Activated naive CD4-positive, alpha-beta T cell (primary cell): ENCODE data around the gene KCNH2.
A peak's percentile ranks its signal among the peaks of the same experiment; 100 is the strongest.
"Not testable (repeated sequence)": the region's sequence is repeated elsewhere in the genome, so short reads cannot be mapped to it uniquely, and the experiment has no call there.

Source experiments
- DNase-seq, 4 experiments: peaks; one replicate each; lab custom pipeline; 2025; lab: John Stamatoyannopoulos, UW

The KCNH2 gene, protein sequence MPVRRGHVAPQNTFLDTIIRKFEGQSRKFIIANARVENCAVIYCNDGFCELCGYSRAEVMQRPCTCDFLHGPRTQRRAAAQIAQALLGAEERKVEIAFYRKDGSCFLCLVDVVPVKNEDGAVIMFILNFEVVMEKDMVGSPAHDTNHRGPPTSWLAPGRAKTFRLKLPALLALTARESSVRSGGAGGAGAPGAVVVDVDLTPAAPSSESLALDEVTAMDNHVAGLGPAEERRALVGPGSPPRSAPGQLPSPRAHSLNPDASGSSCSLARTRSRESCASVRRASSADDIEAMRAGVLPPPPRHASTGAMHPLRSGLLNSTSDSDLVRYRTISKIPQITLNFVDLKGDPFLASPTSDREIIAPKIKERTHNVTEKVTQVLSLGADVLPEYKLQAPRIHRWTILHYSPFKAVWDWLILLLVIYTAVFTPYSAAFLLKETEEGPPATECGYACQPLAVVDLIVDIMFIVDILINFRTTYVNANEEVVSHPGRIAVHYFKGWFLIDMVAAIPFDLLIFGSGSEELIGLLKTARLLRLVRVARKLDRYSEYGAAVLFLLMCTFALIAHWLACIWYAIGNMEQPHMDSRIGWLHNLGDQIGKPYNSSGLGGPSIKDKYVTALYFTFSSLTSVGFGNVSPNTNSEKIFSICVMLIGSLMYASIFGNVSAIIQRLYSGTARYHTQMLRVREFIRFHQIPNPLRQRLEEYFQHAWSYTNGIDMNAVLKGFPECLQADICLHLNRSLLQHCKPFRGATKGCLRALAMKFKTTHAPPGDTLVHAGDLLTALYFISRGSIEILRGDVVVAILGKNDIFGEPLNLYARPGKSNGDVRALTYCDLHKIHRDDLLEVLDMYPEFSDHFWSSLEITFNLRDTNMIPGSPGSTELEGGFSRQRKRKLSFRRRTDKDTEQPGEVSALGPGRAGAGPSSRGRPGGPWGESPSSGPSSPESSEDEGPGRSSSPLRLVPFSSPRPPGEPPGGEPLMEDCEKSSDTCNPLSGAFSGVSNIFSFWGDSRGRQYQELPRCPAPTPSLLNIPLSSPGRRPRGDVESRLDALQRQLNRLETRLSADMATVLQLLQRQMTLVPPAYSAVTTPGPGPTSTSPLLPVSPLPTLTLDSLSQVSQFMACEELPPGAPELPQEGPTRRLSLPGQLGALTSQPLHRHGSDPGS

DNA sequence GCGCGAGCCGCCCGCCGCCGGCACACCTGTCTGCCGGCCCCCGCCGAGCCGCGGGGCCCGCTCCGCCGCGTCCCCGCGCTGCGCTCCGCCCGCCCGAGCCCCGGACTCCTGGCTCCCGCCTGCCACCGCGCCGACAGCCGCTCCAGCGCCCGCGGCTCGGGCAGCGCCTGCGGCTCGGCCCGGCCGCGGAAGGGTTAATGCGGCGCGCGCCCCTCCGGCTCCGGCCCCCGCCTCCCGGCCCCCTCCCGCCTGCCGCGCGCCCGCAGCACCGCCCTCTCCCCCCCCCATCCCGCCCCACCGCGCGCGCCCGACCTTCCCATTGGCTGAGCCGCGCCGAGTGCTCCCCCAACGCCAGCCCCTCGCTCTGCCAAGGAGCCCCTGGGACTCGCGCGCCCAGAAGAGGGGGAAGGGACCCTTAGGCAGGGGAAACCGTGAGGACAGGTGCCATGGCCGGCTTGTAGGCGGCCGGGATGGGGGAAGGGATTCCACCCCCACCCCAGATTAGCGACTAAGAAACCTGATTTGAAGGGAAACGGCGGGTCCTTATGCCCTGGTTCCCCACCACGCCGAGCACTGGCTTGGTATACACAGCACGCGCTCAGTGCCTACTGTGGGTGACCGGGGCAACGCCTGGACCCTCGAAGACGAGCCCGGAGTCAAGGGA lies at the start of gene KCNH2:
Gene KCNH2, minus strand, starts transcription at position 196 of the 664 bp plus-strand sequence. CDS start 408 bp downstream, outside the sequence.
- DNase-seq: peak in 1 of 4 experiments; percentile 28

DNA sequence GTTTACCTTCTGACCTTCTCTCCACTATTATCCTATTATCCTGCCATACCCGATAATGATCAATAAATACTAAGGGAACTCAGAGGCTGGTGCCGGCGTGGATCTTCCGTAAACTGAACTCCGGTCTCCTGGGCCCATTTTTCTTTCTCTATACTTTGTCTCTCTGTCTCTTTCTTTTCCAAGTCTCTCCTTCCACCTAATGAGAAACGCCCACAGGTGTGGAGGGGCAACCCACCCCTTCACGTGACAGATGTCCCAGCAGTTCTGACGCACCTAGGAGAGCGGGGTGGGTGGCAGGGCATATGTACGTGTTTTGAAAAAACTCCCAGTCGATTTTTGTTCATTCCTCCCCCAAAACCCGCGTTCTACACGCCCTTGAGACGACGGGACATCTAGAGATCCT lies 49.6 kb upstream of the KCNH2 start:
- DNase-seq: not testable (repeated sequence)

DNA sequence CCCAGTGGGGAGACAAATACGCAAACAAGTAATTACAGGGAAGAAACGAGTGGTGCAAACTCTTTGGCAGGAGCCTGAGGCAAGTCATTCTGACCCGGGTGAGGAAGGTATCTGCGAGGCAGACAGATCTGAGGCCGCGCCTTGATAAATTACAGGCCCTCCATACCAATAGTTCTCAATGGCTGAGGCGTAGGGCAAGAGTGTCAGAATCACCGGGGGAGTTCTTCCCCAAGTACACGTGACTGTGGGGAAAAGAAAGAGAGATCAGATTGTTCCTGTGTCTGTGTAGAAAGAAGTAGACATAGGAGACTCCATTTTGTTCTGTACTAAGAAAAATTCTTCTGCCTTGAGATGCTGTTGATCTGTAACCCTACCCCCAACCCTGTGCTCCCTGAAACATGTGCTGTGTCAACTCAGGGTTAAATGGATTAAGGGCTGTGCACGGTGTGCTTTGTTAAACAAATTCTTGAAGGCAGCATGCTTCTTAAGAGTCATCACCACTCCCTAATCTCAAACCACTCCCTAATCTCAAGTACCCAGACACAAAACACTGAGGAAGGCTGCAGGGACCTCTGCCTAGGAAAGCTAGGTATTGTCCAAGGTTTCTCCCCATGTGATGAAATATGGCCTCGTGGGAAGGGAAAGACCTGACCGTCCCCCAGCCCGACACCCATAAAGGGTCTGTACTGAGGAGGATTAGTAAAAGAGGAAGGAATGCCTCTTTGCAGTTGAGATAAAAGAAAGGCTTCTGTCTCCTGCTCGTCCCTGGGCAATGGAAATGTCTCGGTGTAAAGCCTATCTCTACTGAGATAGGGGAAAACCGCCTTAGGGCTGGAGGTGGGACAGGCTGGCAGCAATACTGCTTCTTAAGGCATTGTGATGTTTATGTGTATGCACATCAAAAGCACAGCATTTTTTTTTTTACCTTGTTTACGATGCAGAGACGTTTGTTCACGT lies 48.9 kb upstream of the KCNH2 start:
- not testable (repeated sequence) for DNase-seq

DNA sequence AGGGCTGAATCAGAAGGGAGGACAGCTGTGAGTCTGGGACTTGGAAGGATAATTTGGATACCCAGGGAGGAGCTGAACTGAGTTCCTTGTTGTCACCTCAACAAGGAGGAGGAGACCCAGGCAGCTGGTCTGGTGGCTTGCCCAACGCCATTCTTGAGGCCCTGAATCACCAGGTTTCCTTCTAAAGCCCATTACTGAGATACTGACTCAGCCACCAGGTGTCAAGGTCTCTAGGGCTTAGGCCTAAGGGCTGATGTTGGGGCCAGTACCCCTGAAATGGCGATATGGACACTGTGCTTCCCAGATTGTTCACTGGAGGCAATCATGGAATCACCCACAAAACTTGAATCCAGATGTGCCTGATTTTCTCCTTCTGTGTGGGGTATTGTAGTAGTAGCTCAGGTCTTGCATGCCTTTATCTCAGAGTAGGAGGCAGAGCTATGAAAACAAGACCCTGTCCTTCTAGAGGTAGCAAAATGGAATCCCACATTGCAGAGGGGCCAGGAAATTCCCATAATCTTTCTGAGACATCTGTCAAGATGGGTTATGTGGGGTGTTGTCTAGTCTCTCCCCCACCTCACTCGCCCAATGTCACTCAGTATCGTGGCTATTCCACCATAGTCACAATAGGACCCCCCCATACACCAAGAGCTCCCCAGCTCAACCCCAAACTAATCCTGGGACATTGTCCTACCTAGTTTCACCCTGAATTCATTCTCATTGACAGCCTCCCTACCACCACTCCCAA lies 48.0 kb upstream of the KCNH2 start:
- no peak for DNase-seq

DNA sequence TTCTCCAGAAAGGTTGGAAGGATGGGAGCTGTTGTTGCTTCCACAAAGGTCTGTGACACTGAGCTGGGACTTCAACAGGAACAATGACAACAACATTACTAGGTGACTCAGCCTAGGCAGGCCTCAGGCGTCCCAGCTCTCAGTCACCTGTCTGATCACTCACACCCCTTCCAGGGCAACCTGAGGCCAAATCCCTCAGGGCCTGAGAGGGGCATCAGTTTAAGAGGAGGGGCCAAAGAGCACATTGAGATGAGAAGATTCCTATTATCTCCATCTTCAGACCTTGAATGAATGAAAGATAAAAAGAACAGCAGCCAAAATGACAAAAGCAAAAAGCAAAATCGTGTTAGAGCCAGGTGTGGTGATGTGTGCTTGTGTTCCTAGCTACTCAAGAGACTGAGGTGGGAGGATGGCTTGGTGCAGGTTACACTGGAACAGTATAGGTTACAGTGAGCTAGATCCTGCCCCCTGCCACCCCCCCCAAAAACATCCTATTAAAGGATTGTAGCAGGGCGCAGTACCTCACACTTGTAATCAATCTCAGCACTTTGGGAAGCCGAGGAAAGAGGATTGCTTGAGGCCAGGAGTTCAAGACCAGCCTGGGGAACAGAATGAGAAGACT lies 46.4 kb upstream of the KCNH2 start, which contains the start of gene ATG9B:
Gene ATG9B, minus strand, starts transcription at position 60 of the 622 bp plus-strand sequence. CDS start 71 bp downstream, outside the sequence.
- DNase-seq: no peak

DNA sequence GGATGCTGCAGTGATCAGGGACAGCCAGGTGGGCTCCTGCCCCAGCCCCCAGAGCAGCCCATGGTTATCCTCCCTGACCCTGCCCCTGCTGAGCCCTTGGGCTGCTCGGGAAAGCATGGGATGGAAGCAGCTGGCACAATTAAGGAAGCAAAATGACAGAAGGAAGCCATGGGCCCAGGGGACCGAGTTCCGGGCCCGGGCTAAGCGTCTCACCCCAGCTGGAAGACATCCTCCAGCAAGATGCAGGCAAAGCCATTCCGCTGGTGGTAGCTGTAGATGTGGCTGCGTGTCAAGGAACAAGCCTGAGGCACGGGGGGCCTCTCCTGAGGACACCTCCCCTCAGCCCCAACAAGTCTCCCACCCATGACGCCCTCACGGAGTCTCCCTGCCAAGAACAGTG lies 45.1 kb upstream of the KCNH2 start:
- no peak for DNase-seq

DNA sequence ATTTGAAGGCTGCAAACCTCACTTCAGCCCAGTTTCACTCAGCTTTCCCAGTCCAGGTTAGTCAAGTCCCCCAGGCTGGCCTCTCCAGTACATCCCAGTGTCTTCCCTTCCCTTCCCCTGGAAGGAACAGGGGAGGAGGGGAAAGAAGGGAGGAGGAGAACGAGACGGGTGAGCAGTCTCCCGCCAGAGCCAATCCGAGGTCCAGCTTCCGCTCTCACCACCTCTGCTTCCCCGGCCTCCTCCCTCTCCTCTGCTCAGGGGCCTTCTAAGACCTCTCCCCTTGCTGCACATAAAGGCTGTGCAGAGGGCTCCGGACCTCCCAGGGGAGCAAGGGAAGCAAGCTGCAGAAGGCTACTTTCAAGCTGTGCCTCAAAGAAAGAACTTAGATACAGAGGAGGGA lies 42.1 kb upstream of the KCNH2 start:
- DNase-seq: no peak

DNA sequence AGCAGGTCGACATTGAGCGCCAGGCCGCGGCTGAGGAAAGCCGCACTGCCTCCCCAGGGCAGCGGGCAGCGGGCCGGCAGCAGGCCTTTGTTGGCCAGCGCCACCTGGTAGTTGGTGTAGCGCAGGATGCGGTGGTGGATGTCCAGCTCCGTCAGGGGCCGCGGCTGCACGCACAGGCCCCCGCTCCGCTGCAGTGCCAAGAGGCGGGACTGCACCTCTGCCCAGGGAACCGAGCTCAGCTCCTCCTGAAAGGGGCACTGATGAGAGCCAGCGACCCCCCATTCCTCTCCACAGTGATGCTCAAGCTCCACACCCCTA lies 41.0 kb upstream of the KCNH2 start:
- DNase-seq: no peak

DNA sequence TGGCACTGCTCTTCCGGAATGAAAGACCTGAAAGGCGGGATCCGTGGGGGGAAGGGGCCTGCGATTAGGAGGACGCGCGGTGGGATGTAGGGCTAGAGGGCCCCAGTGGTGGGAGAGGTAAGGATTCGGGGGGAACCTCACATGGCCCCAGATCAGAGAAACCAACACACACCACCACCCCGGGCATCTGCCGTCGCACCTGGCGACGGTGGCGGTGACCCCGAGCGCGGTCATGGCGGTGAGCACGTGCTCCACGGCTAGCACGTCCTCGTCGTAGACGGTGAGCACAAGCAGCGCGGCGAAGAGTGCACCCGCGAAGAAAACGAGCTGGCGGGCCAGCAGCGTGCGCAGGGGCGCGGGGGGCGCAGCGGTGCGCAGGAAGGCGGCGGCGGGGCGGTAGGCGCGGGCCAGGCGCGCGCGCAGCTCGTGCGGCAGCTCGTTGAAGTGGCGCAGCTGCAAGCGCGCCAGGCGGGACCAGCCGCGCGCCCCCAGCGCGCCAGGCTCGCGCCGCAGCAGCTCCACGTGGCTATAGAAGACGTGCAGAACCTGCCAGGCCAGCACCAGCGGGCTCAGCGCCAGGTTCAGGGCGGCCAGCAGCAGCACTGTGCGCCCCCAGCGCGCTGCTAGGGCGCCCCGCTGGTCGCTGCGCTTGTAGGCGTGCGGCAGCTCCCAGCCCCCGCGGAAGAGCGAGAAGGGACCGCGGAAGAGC lies 40.5 kb upstream of the KCNH2 start:
- DNase-seq: peak in 1 of 4 experiments; percentile 50

DNA sequence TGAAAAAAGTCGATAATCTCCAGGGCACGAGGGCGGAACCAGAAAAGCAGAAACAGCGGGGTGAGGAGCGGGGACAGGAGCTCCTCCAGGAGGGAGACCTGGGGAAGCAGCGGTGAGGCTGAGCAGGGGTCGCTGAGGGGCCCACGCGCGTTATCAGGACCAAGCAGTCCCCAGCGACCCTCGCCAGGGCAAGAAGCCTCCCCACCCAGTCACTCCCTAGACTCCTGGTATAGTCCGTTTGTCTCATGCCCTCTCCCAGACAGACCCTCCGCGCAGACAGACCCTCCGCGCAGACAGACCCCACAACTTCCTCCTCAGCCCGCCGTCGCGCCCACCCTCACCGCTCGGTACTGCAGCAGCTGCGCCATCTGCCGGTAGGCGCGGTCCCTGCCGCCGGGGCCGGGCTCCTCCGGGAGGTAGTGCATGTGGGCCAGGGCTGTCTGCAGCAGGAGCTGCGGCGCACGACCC lies 39.9 kb upstream of the KCNH2 start:
- DNase-seq: peak; percentile 50 to 78 (median 68)

DNA sequence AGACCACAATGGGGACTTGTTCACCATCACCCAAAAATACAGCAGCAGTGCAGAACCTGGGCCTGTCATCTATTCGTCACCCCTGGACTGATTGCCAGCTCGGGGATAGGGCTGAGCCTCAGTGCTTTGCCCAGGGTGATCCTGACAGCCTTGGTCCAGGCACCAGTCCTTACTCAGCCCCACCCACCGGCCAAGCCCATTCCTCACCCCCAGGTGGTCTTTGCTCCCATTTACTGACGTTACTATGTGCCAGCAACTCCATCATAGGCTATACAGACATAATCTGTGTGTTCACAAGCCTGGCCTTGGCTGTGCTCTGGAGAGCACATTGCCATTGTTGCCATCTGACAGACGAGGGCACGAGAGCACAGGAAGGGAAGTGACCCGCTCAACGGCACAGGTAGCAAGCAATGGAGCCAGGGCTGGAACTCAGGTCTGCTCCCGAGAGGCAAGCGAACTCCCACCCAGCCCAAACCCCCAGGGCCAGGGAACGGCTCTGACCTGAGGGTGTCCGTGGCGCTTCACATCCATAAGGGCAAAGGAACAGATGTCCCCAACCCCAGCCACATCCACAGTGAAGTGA lies 39.3 kb upstream of the KCNH2 start:
- no peak for DNase-seq

DNA sequence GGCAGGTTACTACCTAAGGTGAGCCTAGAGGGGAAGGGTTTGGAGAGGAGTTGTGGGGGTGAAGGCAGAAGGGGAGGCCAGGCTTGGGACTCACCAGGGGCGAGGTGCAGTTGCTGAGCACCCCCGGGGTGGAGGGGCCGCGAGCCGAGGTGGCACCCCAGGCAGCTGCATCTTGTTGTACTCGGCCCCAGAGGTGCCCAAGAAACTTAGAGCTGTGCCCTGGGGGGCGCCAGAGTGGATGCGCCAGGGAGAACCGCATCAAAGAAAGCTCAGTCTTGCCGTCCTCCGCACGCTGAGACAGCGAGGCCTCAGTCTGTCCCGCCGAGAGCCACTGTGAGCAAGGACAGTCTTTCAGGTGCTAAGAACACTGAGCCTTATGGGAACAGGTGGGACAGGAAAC lies 38.8 kb upstream of the KCNH2 start:
- DNase-seq: no peak

DNA sequence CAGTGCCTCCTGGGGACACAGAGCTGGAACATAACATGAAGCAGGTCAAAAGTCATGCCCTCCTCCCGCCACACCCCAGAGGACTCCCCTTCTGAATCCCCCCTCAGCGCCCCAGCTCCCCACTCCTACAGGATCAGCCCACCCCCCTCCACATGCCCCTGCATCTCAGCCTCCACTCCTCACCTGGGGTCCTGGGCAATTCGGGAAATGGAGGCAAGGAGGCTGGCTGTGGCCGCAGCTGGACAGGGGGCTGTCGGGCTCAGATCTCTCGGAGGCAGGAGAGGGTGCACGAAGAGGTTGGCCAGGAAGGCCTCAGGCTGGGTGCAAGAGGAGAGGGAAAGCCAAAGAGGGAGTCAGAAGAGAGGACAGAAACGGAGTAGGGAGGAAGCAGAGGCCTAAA lies 38.4 kb upstream of the KCNH2 start:
- no peak for DNase-seq

DNA sequence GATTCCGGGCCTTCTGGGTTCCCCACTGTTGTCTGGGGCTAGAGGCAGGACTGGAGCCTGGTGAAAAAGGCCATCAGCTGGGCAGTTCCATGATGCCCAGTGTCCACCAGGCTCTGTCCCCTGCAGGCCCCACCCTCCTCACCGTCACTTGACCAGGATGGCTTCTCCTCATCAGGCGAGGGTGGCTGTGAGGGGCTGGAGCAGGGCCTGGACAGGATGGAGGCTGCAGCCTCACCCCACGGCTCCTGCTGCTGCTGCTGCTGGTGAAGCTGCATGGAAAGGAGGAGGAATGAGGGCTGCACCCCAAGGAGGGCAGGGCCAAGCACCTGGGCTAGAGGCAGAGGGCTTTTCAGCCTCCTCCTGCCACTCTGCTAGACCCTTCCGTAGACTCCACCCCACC lies 37.8 kb upstream of the KCNH2 start:
- no peak for DNase-seq

DNA sequence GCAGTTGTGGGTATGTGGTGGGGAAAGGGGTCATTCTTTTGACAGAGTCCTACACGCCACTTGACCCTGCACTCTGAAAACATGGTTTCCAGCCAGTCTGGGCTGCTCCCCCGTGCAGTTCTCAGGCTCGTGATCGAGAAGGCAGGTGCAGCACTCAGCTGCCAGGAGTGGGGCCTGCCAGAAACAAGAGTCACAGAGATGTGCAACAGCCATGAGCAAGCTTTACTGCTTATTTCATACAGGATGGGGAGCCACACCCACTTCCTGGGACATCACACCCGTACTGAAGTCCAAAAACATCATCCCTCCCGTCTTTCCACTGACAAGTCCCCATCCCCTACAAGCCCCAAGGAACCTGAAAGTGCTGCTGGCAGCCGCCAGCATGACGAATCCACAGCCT lies 36.8 kb upstream of the KCNH2 start:
- peak in 1 of 4 experiments; percentile 23 for DNase-seq

DNA sequence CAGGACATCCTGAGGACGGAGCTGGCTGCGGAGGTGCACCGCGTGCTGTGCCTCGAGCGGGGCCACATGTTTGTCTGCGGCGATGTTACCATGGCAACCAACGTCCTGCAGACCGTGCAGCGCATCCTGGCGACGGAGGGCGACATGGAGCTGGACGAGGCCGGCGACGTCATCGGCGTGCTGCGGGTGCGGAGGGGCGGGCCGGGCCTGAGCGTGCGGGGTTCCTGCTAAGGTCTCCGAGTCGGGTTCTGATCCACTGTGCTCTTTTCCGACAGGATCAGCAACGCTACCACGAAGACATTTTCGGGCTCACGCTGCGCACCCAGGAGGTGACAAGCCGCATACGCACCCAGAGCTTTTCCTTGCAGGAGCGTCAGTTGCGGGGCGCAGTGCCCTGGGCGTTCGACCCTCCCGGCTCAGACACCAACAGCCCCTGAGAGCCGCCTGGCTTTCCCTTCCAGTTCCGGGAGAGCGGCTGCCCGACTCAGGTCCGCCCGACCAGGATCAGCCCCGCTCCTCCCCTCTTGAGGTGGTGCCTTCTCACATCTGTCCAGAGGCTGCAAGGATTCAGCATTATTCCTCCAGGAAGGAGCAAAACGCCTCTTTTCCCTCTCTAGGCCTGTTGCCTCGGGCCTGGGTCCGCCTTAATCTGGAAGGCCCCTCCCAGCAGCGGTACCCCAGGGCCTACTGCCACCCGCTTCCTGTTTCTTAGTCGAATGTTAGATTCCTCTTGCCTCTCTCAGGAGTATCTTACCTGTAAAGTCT lies 35.8 kb upstream of the KCNH2 start:
- DNase-seq: peak; percentile 41 to 82 (median 68)

DNA sequence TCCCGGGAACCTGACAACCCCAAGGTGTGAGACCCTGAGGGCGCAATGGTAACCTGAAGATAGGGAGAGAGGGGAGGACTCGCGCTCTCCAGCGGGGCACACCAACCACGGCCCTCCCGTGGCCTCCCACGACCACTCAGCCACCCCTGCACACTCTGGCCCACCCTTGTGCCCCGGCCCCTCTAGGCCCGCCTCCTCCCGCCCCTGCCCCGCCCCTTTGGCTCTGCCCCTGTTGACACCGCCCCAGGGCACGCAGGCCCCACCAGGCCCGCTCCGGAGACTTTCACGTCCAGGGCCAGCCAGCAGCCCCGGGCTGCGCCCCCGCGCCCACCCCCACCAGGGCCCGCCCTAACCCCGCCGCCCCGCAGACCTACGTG lies 35.2 kb upstream of the KCNH2 start:
- DNase-seq: no peak

DNA sequence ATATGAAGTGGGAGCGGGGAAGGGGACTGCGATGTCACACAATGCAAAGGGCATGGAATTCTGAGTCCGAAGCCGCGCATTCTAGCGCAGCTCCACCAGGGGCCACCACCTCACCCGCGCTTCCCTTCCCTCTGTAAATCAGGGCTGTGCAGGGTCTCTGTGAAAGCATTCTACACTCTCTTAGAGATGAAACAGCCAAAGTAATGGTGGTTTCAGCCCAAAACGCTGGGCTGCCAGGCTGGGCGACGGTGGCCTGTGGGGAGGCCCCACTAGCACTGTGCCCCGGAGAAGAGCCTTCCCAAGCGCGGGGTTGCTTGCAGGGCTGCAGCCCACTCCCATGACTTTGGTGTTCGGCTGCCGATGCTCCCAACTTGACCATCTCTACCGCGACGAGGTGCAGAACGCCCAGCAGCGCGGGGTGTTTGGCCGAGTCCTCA lies 34.8 kb upstream of the KCNH2 start:
- DNase-seq: no peak
